ENCODE results near the gene NDP.

Gene NDP

GRCh38 chrX:43976205-43976604 is 3.0 kb upstream of the NDP start:
- Mint-ChIP-seq H3K27me3 (peaks cover 13% of the 10 kb centered on the region), H3K9me3 (no peaks in the 10 kb centered on the region), H3K4me3 (no peak overlapping the region), H3K4me1 (peaks cover 11% of the 10 kb centered on the region), H3K27ac (no peak overlapping the region), H3K36me3 (no peaks in the 10 kb centered on the region)

DNA sequence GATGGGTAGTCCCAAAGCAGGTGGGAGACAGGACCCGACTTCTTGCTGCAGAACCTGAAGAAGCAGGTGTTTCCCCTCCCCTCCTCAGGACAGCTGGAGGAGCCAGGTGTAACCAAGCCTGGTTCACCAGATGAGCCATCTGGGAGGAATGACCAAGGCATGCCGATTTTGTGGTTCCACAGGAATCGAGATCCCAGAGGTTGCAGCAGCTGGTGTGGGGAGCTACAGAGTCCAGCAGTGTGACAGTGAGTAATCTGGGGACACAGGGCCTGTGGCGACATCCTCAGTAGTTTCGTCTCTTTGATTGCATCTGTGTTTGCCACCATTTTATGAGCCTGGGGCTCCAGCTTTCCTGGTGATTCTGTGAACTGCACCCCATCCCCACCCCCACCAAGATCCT is 2.6 kb upstream of the NDP start:
- Mint-ChIP-seq H3K9me3 (no peaks in the 10 kb centered on the region), H3K27me3 (peaks cover 13% of the 10 kb centered on the region), H3K4me1 (peaks cover 11% of the 10 kb centered on the region), H3K4me3 (no peak overlapping the region), H3K36me3 (no peaks in the 10 kb centered on the region), H3K27ac (no peak overlapping the region)

DNA sequence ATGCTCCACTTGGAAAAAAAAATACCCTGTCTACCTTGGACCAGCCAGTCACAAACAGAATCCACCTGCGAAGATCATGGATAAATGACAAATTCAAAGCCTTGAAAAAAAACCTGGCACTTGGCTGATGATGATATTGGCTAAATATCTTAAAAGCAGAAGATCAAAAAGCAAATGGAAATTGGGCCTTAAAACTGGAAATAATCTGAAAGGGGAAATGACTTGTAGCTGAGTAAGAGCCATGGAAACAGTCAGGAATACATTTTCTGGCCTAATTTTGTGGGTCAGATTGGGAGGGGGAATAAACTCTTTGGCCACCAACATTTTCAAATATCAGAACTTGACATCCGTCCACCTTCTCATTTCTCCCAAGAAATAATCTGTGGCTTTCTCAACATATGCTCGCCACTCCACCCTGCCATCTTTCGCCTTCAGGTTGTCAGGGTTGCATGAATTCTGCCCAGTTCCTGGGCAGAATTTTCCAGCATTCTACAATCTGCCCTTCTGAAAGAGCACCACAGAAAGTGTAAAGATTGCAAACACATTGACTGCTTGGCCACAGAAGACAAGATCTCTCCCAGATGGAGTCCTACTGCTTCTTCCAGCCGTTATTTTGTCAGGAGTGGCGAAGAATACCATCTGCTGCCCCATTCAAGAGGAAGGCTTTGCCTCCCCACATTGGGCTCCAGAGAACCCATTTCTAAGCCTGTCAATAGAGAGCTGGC is 1.7 kb upstream of the NDP start:
- no peak overlapping the region for H3K27ac Mint-ChIP-seq
- no peaks in the 10 kb centered on the region for H3K36me3 Mint-ChIP-seq
- H3K9me3 Mint-ChIP-seq: no peaks in the 10 kb centered on the region
- peaks cover 11% of the 10 kb centered on the region for H3K4me1 Mint-ChIP-seq
- peaks cover 13% of the 10 kb centered on the region for H3K27me3 Mint-ChIP-seq
- H3K4me3 Mint-ChIP-seq: no peak overlapping the region

DNA sequence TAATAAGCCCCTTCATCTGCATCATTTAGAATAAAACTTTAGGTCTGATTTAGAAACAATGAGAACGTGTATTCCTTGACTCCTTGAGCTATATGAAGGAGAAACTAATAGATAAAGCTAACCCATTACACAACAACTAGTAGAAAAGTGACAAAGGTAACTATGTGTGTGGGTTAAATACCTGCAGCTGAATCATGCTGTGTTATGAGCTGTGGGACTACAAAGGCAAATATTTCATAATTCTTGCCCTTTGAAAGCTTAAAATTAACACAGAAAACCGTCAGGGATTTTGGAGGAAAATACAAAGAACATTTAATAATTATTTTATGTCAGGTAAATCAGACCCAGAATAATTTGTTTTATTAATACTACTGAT is 898 bp upstream of the NDP start:
- no peaks in the 10 kb centered on the region for H3K9me3 Mint-ChIP-seq
- peak overlapping the region; percentile 78 for H3K4me3 Mint-ChIP-seq
- H3K36me3 Mint-ChIP-seq: no peaks in the 10 kb centered on the region
- peaks cover 11% of the 10 kb centered on the region for H3K4me1 Mint-ChIP-seq
- no peak overlapping the region for H3K27ac Mint-ChIP-seq
- peaks cover 13% of the 10 kb centered on the region for H3K27me3 Mint-ChIP-seq

DNA sequence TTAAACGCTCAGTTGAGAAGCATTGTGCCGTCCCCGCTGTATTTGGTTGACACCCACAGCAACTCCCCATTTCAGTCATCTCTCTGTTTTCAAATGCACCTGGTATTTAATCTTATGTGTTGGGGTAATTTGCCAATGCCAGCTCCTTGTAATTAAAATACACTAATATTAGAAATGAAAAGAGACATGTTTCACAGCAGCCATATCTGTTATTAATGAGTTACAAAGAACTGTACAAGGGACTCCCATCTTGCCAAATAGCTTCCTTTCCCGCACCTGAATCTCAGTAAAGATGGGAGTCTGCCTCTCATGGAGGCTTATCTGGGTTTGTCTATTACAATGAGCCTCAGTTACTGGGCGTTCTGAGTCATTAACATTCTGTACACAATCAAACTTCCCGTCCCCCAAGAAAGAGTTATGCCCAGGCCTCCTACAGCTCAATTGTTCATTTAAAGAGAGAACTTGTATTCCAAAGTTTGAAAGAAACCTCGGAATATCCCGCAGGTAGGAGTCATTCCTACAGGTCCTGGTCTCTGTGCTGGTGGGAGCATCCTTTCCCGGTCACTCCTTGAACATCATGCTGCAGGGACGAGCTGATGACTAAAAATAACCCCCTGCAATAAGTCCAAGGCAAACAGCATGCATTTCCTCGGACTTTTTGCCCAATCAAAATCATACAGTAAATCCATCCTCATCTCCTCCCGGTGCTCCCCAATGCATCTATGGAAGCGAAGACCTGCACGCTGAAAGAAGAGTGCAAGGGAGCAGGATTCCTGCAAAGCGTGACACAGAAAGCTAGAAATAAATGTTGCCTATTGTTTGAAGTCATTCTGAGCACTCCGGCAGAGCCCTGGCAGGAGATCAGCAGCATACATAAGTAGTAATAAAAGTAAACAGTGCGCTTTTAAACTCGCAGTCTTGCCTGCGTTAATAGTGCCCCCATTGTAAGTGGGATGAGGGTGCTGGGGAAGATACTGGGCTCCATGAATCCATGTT is 926 bp downstream of the NDP start:
- Mint-ChIP-seq H3K4me3 (no peak overlapping the region), H3K9me3 (no peaks in the 10 kb centered on the region), H3K27me3 (peaks cover 13% of the 10 kb centered on the region), H3K4me1 (peaks cover 11% of the 10 kb centered on the region), H3K36me3 (no peaks in the 10 kb centered on the region), H3K27ac (no peak overlapping the region)

DNA sequence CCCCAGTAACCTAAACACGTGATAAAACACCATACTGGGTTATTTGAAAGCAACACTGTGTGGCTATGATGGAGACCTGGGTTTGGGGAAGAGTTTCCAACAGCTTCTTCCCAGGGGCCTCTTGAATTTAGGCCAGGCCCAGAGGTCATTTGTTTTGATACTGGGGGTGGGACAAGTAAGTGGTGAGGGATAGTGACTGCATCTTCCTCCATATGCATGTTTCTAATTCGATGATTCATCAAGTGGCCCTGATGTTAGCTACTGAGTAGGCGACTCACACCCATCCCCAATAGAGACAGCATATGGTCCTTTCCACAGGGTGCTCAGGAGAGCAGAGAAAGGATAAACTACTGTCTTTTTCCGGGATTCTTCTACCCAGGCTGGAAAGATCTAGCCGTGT is 2.7 kb downstream of the NDP start:
- H3K9me3 Mint-ChIP-seq: no peaks in the 10 kb centered on the region
- H3K27ac Mint-ChIP-seq: no peak overlapping the region
- H3K4me3 Mint-ChIP-seq: no peak overlapping the region
- peaks cover 13% of the 10 kb centered on the region for H3K27me3 Mint-ChIP-seq
- H3K36me3 Mint-ChIP-seq: no peaks in the 10 kb centered on the region
- peaks cover 11% of the 10 kb centered on the region for H3K4me1 Mint-ChIP-seq

DNA sequence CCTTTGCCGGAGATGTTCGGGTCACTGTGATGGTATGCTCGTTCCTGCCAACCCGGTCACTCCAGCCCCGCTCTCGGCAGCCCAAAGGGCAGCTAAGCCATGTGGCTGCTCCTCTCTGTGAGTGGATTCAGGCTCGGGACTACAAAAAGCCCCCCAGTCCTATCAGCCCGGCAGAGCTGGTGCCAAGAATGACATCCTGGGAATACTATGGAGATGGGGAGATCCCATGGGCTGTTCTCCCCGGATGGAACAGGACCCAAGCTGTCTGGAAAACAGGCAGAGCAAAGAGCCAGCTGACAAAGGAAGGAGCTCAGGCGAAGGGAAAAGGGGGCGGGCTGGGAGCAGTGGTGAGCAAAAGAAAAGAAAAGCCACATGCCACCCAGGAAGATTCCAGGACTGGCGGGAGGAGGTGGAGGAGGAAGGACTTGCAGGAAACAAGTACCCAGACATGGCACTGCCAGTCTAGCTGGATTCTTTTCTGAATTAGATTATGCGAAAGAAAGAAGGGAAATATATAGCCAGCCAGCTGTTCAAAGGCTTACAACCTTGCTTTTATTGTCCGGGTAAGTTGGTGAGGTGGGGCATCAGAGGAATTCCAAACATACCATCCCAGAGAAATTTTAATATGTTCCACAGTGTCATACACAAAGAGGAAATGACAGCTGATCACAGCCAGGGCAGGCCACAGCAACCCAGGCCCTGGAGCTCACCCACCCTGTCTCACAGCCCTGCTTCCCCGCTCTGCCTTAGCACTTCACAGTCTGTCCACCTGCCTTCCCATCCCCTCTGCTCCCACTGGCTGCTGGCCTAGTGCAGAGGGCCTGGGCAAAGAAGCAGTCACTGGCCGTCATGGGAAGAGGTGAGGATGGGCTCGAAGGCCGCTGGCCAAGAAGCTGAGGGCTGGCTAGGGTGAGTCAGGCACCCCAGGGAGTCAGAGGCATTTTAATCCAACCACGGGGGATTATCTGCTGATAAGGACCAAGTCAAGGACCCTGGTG is 3.4 kb downstream of the NDP start:
- Mint-ChIP-seq H3K9me3 (no peaks in the 10 kb centered on the region), H3K36me3 (no peaks in the 10 kb centered on the region), H3K27me3 (peaks cover 10% of the 10 kb centered on the region), H3K27ac (no peak overlapping the region), H3K4me1 (peaks cover 11% of the 10 kb centered on the region), H3K4me3 (no peak overlapping the region)

- Mint-ChIP-seq H3K4me3 (no peak overlapping the region), H3K36me3 (no peaks in the 10 kb centered on the region), H3K4me1 (peaks cover 4% of the 10 kb centered on the region), H3K27me3 (peaks cover 3% of the 10 kb centered on the region), H3K27ac (no peak overlapping the region), H3K9me3 (no peaks in the 10 kb centered on the region)
These were observed 4.8 kb downstream of the NDP start for GRCh38 chrX:43968359-43968781.

DNA sequence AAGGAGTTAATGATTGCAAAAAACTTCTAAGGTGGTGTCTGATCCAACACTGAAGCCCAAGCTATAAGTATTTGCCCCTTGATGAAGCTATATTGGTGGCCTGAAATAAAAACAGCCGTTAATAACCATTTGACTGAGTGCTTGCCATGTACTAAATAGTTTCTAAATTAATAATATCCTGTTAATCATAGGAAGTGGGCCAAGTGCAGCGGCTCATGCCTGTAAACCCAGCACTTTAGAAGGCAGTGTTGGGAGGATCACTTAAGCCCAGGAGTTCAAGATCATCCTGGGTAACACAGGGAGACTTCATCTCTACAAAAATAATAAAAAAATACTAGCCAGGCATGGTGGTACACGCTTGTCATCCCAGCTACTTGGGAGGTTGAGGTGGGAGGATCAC is 8.3 kb downstream of the NDP start:
- H3K4me3 Mint-ChIP-seq: no peak overlapping the region
- peaks cover 2% of the 10 kb centered on the region for H3K36me3 Mint-ChIP-seq
- no peaks in the 10 kb centered on the region for H3K9me3 Mint-ChIP-seq

DNA sequence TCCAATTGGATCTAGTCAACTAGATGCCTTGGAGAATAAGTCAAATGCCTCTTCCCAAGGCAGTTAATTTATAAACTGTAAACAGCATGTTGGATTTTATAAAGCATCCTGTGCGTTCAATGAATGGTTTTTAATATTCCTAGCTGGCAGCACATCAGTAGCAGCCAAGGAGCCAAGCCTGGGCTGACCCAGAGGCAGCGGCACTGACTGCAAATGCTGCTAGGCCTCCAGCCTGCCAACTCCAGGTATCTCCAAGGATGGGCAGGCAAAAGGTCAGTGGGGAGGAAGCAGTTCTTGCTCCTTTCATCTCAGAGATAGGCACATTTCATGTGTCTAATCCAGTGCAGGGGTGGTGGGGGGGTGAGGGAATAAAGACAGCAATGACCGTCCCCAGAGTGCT is 9.5 kb downstream of the NDP start:
- Mint-ChIP-seq H3K4me3 (no peak overlapping the region), H3K9me3 (no peaks in the 10 kb centered on the region), H3K36me3 (peaks cover 2% of the 10 kb centered on the region), H3K27me3 (no peaks in the 10 kb centered on the region), H3K27ac (no peak overlapping the region), H3K4me1 (peaks cover under 1% of the 10 kb centered on the region)

More for the DNA sequence above, 8.3 kb downstream of the NDP start:
- Mint-ChIP-seq H3K27ac (no peak overlapping the region), H3K27me3 (no peaks in the 10 kb centered on the region), H3K4me1 (no peaks in the 10 kb centered on the region)

DNA sequence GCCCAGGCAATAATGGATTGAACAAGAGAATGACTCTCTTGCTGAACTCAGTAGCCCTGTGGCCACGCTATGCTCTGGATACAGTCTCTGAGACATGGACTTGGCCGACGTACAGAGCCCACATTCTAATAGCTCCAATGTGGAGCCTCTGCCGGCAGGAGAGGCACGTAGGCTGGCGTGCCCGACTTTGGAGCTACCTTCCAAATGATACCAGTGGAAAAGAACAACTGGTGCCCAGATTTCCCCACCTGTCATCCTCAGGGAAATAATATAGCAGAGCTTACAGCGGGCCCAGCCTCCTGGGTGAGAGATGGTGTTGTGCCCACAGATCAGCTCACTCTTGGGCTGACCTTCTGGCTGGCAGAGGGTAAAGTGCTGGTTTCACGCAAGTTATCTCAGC is 10.6 kb downstream of the NDP start:
- Mint-ChIP-seq H3K27ac (no peak overlapping the region), H3K36me3 (peaks cover 2% of the 10 kb centered on the region), H3K27me3 (no peaks in the 10 kb centered on the region), H3K4me3 (no peak overlapping the region), H3K4me1 (peaks cover 4% of the 10 kb centered on the region), H3K9me3 (no peaks in the 10 kb centered on the region)

GRCh38 chrX:43961699-43962098 is 11.5 kb downstream of the NDP start:
- Mint-ChIP-seq H3K27ac (no peak overlapping the region), H3K4me3 (no peak overlapping the region), H3K36me3 (peaks cover 2% of the 10 kb centered on the region), H3K27me3 (no peaks in the 10 kb centered on the region), H3K9me3 (no peaks in the 10 kb centered on the region), H3K4me1 (peaks cover 4% of the 10 kb centered on the region)

DNA sequence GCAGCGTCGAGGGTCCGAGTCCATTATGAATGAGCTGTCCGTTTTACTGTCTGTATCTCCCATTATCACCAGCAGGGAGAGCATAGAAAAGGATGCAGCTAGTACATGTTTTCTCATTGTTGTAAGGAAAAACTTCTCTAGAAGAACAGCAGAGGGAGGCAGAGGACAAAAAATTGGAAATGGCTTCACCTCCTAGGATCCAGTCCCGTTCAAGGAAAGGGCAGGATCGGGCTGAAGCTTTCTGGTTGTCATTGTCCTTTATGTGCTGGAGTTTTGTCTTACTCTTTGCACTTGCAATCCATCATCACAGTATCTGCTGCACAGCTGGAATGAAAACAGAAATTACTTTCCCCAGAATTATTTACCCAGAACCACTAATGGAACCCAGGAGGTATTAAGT is 14.7 kb downstream of the NDP start:
- Mint-ChIP-seq H3K4me1 (peaks cover 4% of the 10 kb centered on the region), H3K9me3 (no peaks in the 10 kb centered on the region)

DNA sequence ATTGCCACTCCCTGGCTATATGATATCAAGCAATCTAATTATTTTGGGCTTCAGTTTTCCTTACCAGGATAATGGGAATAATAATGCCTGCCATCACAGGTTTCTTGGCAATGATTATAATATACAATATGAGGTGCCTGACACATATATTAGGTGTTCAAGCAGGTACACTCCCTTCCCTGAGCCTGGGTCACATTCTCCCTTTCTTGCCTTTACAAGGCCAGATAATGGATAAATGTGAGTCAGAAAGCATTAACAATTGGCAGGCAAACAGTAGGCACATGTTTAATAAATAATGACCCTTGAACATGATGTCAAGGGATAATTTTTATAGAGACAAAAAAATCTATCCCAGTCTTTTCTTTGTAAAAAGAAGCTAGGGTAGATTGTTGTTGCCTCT is 17.2 kb downstream of the NDP start:
- no peak overlapping the region for H3K4me3 Mint-ChIP-seq

More for the DNA sequence above, 14.7 kb downstream of the NDP start:
- Mint-ChIP-seq H3K4me3 (no peak overlapping the region), H3K27ac (no peak overlapping the region), H3K36me3 (peaks cover 2% of the 10 kb centered on the region), H3K27me3 (peaks cover 1% of the 10 kb centered on the region)

DNA sequence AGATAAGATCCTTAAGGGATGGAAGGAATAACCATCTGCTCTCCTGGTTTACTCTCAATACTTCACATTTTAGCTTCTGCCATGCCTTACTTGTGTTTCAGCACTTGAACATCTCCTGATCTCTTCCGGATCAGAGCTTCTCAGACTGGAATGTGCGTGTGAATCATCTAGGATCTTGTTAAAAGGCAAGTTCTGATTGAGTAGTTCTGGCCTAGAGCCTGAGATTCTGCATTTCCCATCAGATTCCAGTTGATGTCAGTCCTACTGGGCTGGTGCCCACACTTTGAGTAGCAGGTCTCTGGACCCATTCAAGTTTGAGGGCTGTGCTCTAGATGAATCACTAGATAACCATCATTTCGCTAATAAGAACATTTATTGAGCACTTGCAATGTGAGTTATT is 20.0 kb downstream of the NDP start:
- Mint-ChIP-seq H3K4me1 (peaks cover 5% of the 10 kb centered on the region), H3K36me3 (no peaks in the 10 kb centered on the region), H3K9me3 (no peaks in the 10 kb centered on the region), H3K4me3 (no peak overlapping the region), H3K27me3 (peaks cover 1% of the 10 kb centered on the region), H3K27ac (no peak overlapping the region)

More for the DNA sequence above, 17.2 kb downstream of the NDP start:
- Mint-ChIP-seq H3K4me1 (peaks cover 4% of the 10 kb centered on the region), H3K9me3 (no peaks in the 10 kb centered on the region), H3K27ac (no peak overlapping the region), H3K27me3 (peaks cover 1% of the 10 kb centered on the region), H3K36me3 (no peaks in the 10 kb centered on the region)

Data from activated naive CD4-positive, alpha-beta T cell treated with anti-CD3 and anti-CD28 coated beads, Interleukin-2, amount 50 U/mL, for 24 hours (primary cell).